Measurements from ENCODE around the gene COPZ2. TPM values are rescaled to one million over a fixed set of nuclear protein-coding genes. Genes with fewer than 3 reads are reported as not detected.
A peak's percentile ranks its signal among the peaks of the same experiment; 100 is the strongest.

COPZ2 gene
- polyA plus RNA-seq, 1 of the 3 experiments (the other 2 are of a cell fraction), result 36.9 TPM

DNA sequence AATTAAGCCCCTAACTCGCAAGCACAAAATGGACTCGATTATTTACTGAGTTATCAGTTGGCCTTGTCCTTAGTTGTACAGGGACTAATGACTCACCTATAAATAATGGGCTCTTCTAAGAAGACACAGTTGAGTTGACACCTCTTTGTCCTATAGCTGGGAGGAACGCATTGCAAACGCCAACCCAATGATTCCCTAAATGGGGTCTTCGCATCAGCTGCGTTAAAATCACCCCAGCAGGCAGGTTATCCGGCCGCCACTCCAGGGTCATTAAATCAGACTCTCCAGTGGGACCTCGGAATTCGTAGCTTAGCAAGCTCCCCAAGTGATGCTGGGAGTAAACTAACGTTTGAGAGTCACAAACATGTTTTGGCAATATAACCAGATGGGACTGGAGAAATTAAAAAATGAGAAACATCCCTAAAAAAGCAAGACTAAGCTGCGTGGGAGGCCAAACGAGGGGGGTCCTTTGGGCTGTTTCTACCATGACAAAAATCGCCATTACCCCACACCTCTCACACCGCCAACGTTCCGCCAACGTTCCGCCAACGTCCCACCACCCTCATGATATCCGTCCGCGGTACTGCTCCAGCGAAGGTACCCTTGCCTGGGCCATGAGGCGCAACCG lies 9.6 kb upstream of the COPZ2 start:
- Histone ChIP-seq H3K27me3 (ENCODE audit: insufficient read depth) (no peaks in the 10 kb centered on the region), H3K79me2 (ENCODE audit: insufficient read depth) (peaks cover 52% of the 10 kb centered on the region), H3F3A (replicated peaks; ENCODE audit: insufficient read depth) (peaks cover 32% of the 10 kb centered on the region), H3K4me1 (ENCODE audit: control insufficient read depth in 1 of 2, insufficient read depth in 2 of 2, low read depth in 1 of 2, low read length in 1 of 2) (peaks cover 36 to 39% of the 10 kb centered on the region in 2 experiments), H4K20me1 (ENCODE audit: insufficient read depth) (peaks cover 18% of the 10 kb centered on the region), H3K4me2 (peak overlapping the region; percentile 82), H3K9me3 (no peaks in the 10 kb centered on the region), H3K27ac (ENCODE audit: low read depth in 2 of 2, low read length in 1 of 2) (peak overlapping the region; percentile 95 to 98), H3K9me2 (no peaks in the 10 kb centered on the region), H3K36me3 (replicated peaks in 1 of 2; ENCODE audit: control insufficient read depth in 1 of 2, insufficient read depth in 2 of 2, low read length in 1 of 2) (peaks cover 11 to 17% of the 10 kb centered on the region in 2 experiments), H3K9ac (peak overlapping the region; percentile 88), H2AFZ (ENCODE audit: low read depth) (peak overlapping the region; percentile 76), H3K4me3 (ENCODE audit: low read depth in 2 of 2, low read length in 1 of 2) (peak overlapping the region; percentile 63 to 77)
- TF ChIP-seq GABPA (IDR thresholded peaks at IDR 0.05; ENCODE audit: low read depth) (no peak), RAD21 (IDR thresholded peaks at IDR 0.05; ENCODE audit: low read length) (no peak), RCOR1 (IDR thresholded peaks at IDR 0.05; ENCODE audit: low read length) (peak; percentile 14; the same call in 1 of the 2 replicates)
- TF ChIP-seq, protein P1, sequence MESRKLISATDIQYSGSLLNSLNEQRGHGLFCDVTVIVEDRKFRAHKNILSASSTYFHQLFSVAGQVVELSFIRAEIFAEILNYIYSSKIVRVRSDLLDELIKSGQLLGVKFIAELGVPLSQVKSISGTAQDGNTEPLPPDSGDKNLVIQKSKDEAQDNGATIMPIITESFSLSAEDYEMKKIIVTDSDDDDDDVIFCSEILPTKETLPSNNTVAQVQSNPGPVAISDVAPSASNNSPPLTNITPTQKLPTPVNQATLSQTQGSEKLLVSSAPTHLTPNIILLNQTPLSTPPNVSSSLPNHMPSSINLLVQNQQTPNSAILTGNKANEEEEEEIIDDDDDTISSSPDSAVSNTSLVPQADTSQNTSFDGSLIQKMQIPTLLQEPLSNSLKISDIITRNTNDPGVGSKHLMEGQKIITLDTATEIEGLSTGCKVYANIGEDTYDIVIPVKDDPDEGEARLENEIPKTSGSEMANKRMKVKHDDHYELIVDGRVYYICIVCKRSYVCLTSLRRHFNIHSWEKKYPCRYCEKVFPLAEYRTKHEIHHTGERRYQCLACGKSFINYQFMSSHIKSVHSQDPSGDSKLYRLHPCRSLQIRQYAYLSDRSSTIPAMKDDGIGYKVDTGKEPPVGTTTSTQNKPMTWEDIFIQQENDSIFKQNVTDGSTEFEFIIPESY (IDR thresholded peaks at IDR 0.05; ENCODE audit: borderline replicate concordance, low read depth), result no peak
- TF ChIP-seq, protein P2, sequence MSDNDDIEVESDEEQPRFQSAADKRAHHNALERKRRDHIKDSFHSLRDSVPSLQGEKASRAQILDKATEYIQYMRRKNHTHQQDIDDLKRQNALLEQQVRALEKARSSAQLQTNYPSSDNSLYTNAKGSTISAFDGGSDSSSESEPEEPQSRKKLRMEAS (IDR thresholded peaks at IDR 0.05; ENCODE audit: low read depth), result no peak
- ChIA-PET POLR2A (interaction anchor here (0.7 to 5.0 kb wide), 13 partner anchors 8 to 61 kb away, joined by 3 to 34 read pairs (median 13); partner anchors contain the start of genes COPZ2 and SNX11), CTCF (interaction anchor here (0.8 to 44.3 kb wide), 11 partner anchors 8 to 82 kb away, joined by 3 to 1200 read pairs (median 6); partner anchors contain the start of genes CDK5RAP3 and COPZ2)
- no peak for DNase-seq
- under 1% methylated on average over 24 of the region's 26 CpGs for WGBS (ENCODE audit: low lambda C conversion rate)

DNA sequence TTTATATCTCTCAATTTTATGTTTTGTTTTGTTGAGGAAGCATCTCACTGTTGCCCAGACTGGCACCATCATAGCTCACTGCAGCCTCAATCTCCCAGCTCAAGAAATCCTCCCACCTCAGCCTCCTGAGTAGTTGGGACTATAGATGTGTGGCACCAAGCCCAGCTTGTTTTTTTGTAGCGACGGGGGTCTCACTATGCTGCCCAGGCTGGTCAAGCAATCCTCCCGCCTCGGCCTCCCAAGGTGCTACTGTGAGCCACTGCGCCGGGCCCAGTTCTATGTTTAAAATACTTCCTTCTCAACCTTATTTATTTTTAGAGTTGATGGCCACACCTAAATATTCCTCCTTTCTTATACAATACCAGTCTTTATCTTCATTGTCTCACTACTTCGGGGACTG lies 8.7 kb upstream of the COPZ2 start:
- Histone ChIP-seq H3K9me3 (no peaks in the 10 kb centered on the region), H2AFZ (ENCODE audit: low read depth) (no peak overlapping the region), H3K36me3 (replicated peaks in 1 of 2; ENCODE audit: control insufficient read depth in 1 of 2, insufficient read depth in 2 of 2, low read length in 1 of 2) (peaks cover 7 to 9% of the 10 kb centered on the region in 2 experiments), H3K9ac (peak overlapping the region; percentile 88; the same call in 1 of the 2 replicates), H3K4me3 (ENCODE audit: low read depth in 2 of 2, low read length in 1 of 2) (peak overlapping the region; percentile 63 to 77), H3K4me1 (ENCODE audit: control insufficient read depth in 1 of 2, insufficient read depth in 2 of 2, low read depth in 1 of 2, low read length in 1 of 2) (peaks cover 28 to 30% of the 10 kb centered on the region in 2 experiments), H4K20me1 (ENCODE audit: insufficient read depth) (peaks cover 8% of the 10 kb centered on the region), H3K4me2 (peak overlapping the region; percentile 82), H3K27me3 (ENCODE audit: insufficient read depth) (no peaks in the 10 kb centered on the region), H3K79me2 (ENCODE audit: insufficient read depth) (peaks cover 42% of the 10 kb centered on the region), H3K9me2 (no peaks in the 10 kb centered on the region), H3K27ac (ENCODE audit: low read depth in 2 of 2, low read length in 1 of 2) (no peak overlapping the region), H3F3A (replicated peaks; ENCODE audit: insufficient read depth) (peaks cover 33% of the 10 kb centered on the region)
- WGBS (ENCODE audit: low lambda C conversion rate), result 92% methylated on average over 7 of the region's 7 CpGs
- ChIA-PET POLR2A (interaction anchor here (1.1 to 5.0 kb wide), 6 partner anchors 9 to 51 kb away, joined by 3 to 34 read pairs (median 10); partner anchors contain the start of gene COPZ2), CTCF (interaction anchor here (0.9 to 44.3 kb wide), 9 partner anchors 16 to 84 kb away, joined by 4 to 1200 read pairs (median 10); partner anchors contain the start of genes CDK5RAP3 and COPZ2)
- no peak for DNase-seq
- TF ChIP-seq RFX5 (IDR thresholded peaks at IDR 0.05; ENCODE audit: low read length) (no peak), MEF2A (IDR thresholded peaks at IDR 0.05; ENCODE audit: borderline replicate concordance, low read depth) (no peak), EP300 (IDR thresholded peaks at IDR 0.05; ENCODE audit: borderline replicate concordance in 1 of 2, low read depth in 1 of 2, low read length in 1 of 2) (no peak), TEAD4 (IDR thresholded peaks at IDR 0.05; ENCODE audit: borderline replicate concordance, insufficient read depth) (no peak), FOSL2 (IDR thresholded peaks at IDR 0.05; ENCODE audit: borderline replicate concordance, low read depth) (no peak)
- TF ChIP-seq, protein P3, sequence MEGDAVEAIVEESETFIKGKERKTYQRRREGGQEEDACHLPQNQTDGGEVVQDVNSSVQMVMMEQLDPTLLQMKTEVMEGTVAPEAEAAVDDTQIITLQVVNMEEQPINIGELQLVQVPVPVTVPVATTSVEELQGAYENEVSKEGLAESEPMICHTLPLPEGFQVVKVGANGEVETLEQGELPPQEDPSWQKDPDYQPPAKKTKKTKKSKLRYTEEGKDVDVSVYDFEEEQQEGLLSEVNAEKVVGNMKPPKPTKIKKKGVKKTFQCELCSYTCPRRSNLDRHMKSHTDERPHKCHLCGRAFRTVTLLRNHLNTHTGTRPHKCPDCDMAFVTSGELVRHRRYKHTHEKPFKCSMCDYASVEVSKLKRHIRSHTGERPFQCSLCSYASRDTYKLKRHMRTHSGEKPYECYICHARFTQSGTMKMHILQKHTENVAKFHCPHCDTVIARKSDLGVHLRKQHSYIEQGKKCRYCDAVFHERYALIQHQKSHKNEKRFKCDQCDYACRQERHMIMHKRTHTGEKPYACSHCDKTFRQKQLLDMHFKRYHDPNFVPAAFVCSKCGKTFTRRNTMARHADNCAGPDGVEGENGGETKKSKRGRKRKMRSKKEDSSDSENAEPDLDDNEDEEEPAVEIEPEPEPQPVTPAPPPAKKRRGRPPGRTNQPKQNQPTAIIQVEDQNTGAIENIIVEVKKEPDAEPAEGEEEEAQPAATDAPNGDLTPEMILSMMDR (IDR thresholded peaks at IDR 0.05), result no peak

All from SK-N-SH (cell line).